ENCODE data around the gene SPINK2.

Gene SPINK2

GRCh38 chr4:56857601-56858309 lies 36.3 kb upstream of the SPINK2 start:
- TF ChIP-seq CTCF (conservative IDR thresholded peaks at IDR 0.05; ENCODE audit: low read length) = no peak
- H3K4me3 ChIP-seq (ENCODE audit: low read length) = no peak overlapping the region
- peak; percentile 65 for DNase-seq (ENCODE audit: low read depth)

GRCh38 chr4:56856656-56857055 lies 35.2 kb upstream of the SPINK2 start:
- no peak for DNase-seq (ENCODE audit: low read depth)
- H3K4me3 ChIP-seq (ENCODE audit: low read length) = no peak overlapping the region
- no peak for TF ChIP-seq CTCF (conservative IDR thresholded peaks at IDR 0.05; ENCODE audit: low read length)

GRCh38 chr4:56850910-56851309 lies 29.4 kb upstream of the SPINK2 start:
- no peak for TF ChIP-seq CTCF (conservative IDR thresholded peaks at IDR 0.05; ENCODE audit: low read length)
- no peak for DNase-seq (ENCODE audit: low read depth)
- no peak overlapping the region for H3K4me3 ChIP-seq (ENCODE audit: low read length)

- DNase-seq (ENCODE audit: low read depth) = no peak
- TF ChIP-seq CTCF (conservative IDR thresholded peaks at IDR 0.05; ENCODE audit: low read length) = no peak
- no peak overlapping the region for H3K4me3 ChIP-seq (ENCODE audit: low read length)
These were observed 23.5 kb upstream of the SPINK2 start for GRCh38 chr4:56844802-56845580.

GRCh38 chr4:56843421-56843899 lies 22.0 kb upstream of the SPINK2 start:
- H3K4me3 ChIP-seq (ENCODE audit: low read length) = no peak overlapping the region
- DNase-seq (ENCODE audit: low read depth) = no peak
- no peak for TF ChIP-seq CTCF (conservative IDR thresholded peaks at IDR 0.05; ENCODE audit: low read length)

- no peak for DNase-seq (ENCODE audit: low read depth)
- H3K4me3 ChIP-seq (ENCODE audit: low read length) = no peak overlapping the region
- TF ChIP-seq CTCF (conservative IDR thresholded peaks at IDR 0.05; ENCODE audit: low read length) = no peak
These were observed 19.1 kb upstream of the SPINK2 start for GRCh38 chr4:56840559-56840958.

Data from AG10803 (cell line).